GM18951 (cell line): ENCODE measurements around the gene AP2M1.

ENCODE experiments used
- POLR2A ChIP-seq: IDR thresholded peaks from 4 replicates; pipeline ENCODE4 v1.6.1; 2011; ENCODE audit warnings: mild to moderate bottlenecking; ENCODE audit not compliant: insufficient read length, insufficient read depth; ENCODE audit errors: extremely low read depth
- in situ Hi-C: fragments of 300-500 bp; cut with MboI; formaldehyde crosslinking; loops from one replicate; pipeline ENCODE4 v1.12.0; 2022; ENCODE audit warnings: low sequenced_read_pairs, mixed read lengths, inconsistent platforms; ENCODE audit not compliant: unreplicated experiment

The AP2M1 gene

DNA sequence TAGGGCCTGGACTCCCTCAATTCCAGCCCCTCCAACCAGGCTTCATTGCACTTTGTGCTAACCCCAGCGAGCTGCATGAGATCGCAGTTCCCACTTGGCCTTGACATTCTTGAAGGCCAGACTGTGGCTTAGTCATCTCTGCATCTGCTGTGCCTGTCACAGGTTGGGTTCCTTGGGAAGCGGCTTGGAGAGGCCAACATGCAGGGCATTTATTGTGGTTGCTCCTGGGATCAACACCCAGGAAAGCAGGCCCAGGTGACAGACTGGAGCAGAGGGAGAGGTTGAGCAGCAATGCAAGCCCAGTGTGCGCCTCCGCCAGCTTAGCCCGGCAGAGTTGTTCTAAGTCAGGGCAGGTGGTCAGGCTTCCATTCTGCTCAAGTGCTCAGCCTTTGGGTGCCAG, 21.9 kb downstream of the AP2M1 start:
- no peak for TF ChIP-seq POLR2A
- in situ Hi-C loops, result no loop called here

- TF ChIP-seq POLR2A, result no peak
- in situ Hi-C loops, result no loop called here
These were observed 23.9 kb downstream of the AP2M1 start for GRCh38 chr3:184198509-184198908.

GRCh38 chr3:184200825-184201224, 26.2 kb downstream of the AP2M1 start:
- in situ Hi-C loops, result no loop called here
- no peak for TF ChIP-seq POLR2A

GRCh38 chr3:184203526-184203925, 28.9 kb downstream of the AP2M1 start:
- in situ Hi-C loops, result no loop called here
- no peak for TF ChIP-seq POLR2A

GRCh38 chr3:184209146-184209923, 34.7 kb downstream of the AP2M1 start:
- TF ChIP-seq POLR2A, result no peak
- in situ Hi-C loops, result no loop called here

DNA sequence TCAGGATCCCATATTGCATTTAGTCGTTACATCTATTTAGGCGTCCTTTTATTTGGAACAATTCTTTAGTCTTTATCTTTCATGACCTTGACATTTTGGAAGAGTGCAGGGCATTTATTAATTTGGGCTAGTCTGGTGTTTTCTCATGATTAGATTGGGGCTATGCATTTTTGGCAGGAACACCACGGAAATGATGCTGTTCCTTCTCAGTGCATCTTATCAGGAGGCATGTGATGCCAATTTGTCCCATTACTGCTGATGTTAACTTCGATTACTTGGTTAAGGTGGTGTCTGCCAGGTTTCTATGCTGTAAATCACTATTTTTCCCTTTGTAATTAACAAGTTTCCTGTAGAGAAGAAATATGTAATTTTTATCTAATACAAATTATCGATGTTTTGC, 36.6 kb downstream of the AP2M1 start:
- no peak for TF ChIP-seq POLR2A
- in situ Hi-C loops, result no loop called here

DNA sequence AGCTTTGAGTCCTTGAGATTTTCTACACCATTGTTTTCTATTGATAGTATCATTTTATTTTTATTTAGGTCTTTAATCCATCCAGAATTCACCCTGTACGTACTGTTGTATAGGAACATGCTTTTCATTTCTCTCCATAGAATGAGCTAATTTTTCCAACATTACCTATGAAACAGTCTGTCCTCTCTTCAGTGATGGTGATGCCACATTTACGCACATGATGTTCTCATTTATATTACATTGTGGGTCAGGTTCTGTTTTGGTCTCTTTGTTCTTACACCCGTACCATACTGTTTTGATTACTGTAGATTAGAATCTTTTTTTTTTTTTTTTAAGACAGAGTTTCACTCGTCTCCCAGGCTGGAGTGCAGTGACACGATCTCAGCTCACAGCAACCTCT, 37.1 kb downstream of the AP2M1 start:
- in situ Hi-C loops, result no loop called here
- TF ChIP-seq POLR2A, result no peak

DNA sequence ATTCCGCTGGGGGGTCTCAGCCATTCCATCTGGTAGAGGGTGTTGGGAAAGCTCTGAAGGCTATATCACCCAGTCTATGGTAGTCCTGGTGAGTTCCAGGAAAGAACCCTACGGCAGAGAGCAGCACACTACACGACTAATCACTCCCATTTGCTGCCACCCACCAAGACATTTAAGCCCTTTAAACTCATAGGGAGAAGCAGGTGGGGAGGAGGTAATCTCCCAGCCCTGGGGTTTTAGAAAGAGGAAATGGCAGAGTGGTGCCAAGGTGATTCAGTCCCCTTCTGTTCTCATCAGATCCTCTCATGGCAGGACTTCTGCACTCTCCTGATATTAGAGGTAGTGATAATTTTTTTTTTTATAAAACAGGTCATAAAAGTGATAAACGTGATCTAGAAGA, 44.2 kb downstream of the AP2M1 start:
- no peak for TF ChIP-seq POLR2A
- in situ Hi-C loops, result no loop called here

- no peak for TF ChIP-seq POLR2A
- in situ Hi-C loops, result no loop called here
These were observed 47.9 kb downstream of the AP2M1 start for GRCh38 chr3:184222521-184222920.

DNA sequence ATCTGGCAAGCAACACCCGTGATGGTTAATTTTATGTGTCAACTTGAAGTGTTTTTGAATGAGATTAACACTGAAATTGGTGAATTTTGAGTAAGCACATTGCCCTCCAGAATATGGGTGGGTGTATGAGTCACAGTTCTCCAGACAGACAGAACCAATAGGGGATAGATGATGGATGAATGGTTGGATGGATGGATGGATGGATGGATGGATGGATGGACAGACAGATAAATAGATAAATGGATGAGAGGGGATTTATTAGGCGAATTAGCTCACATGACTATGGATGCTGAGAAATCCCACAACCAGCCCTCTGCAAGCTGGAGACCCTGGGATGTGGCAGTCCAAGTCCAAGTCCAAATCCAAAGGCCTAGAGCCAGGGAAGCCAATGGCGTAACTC, 49.3 kb downstream of the AP2M1 start:
- no peak for TF ChIP-seq POLR2A
- in situ Hi-C loops, result no loop called here

- TF ChIP-seq POLR2A, result no peak
- in situ Hi-C loops, result no loop called here
These were observed 52.9 kb downstream of the AP2M1 start for GRCh38 chr3:184227481-184227935.

- no peak for TF ChIP-seq POLR2A
- in situ Hi-C loops, result no loop called here
These were observed 53.9 kb downstream of the AP2M1 start for GRCh38 chr3:184228376-184229137.

- in situ Hi-C loops, result no loop called here
- TF ChIP-seq POLR2A, result no peak
These were observed 54.9 kb downstream of the AP2M1 start, which contains the start of gene VWA5B2 for GRCh38 chr3:184229394-184230080. Gene VWA5B2, plus strand, starts transcription at chr3:184229585. Its CDS starts 944 bp downstream, at chr3:184230529.
